ENCODE data around the gene ZNF260. TPM values are rescaled to one million over a fixed set of nuclear protein-coding genes. Genes with fewer than 3 reads are reported as not detected.
A peak's percentile ranks its signal among the peaks of the same experiment; 100 is the strongest.

ZNF260 gene
- total RNA-seq, 2 donors from 2014 or later, result 47.3 to 56.3 TPM

- H3K36me3 ChIP-seq (ENCODE audit: control insufficient read depth, insufficient read depth, low read length), result no peaks in the 10 kb centered on the region
- peaks cover 34% of the 10 kb centered on the region for H3K9me3 Mint-ChIP-seq
- DNase-seq, result peak; percentile 95
- H3K4me1 Mint-ChIP-seq, result peaks cover 2% of the 10 kb centered on the region
- H3K27ac ChIP-seq (ENCODE audit: low read depth, low read length), result peak overlapping the region; percentile 97
- no peaks in the 10 kb centered on the region for H3K27me3 Mint-ChIP-seq (ENCODE audit: insufficient read depth)
- WGBS, 2 experiments (ENCODE audit: insufficient coverage in 1 of 2, insufficient read length in 1 of 2), result 18 to 38% methylated on average over 10 to 15 of the region's 15 CpGs
- H3K9me3 ChIP-seq (ENCODE audit: control insufficient read depth, low read length), result peaks cover 21% of the 10 kb centered on the region
- H3K27ac Mint-ChIP-seq, result peak overlapping the region; percentile 100
- H3K4me3 ChIP-seq (ENCODE audit: low read length), result peak overlapping the region; percentile 87
- H3K36me3 Mint-ChIP-seq (ENCODE audit: low read depth), result peaks cover 18% of the 10 kb centered on the region
- H3K4me1 ChIP-seq (ENCODE audit: control insufficient read depth, insufficient read depth, low read length), result no peaks in the 10 kb centered on the region
- peak overlapping the region; percentile 97 for H3K9ac ChIP-seq (ENCODE audit: extremely low read depth, low read length, poor library complexity, severe bottlenecking)
- H3K27me3 ChIP-seq (ENCODE audit: control insufficient read depth, insufficient read depth, low read length, poor library complexity, severe bottlenecking), result no peaks in the 10 kb centered on the region
- no peak for TF ChIP-seq CTCF (conservative IDR thresholded peaks at IDR 0.05)
- peak overlapping the region; percentile 90 for H3K4me3 Mint-ChIP-seq
Observed at GRCh38 chr19:36489920-36490415, 38.1 kb downstream of the ZNF260 start.

- Histone ChIP-seq H3K36me3 (ENCODE audit: control insufficient read depth, insufficient read depth, low read length) (no peaks in the 10 kb centered on the region), H3K9ac (ENCODE audit: extremely low read depth, low read length, poor library complexity, severe bottlenecking) (peak within 1 kb of the TSS; percentile 97), H3K27ac (ENCODE audit: low read depth, low read length) (peak within 1 kb of the TSS; percentile 97), H3K9me3 (ENCODE audit: control insufficient read depth, low read length) (peaks cover 24% of the 10 kb centered on the region), H3K4me3 (ENCODE audit: low read length) (peak within 1 kb of the TSS; percentile 87), H3K27me3 (ENCODE audit: control insufficient read depth, insufficient read depth, low read length, poor library complexity, severe bottlenecking) (no peaks in the 10 kb centered on the region), H3K4me1 (ENCODE audit: control insufficient read depth, insufficient read depth, low read length) (no peaks in the 10 kb centered on the region)
- Mint-ChIP-seq H3K9me3 (peaks cover 31% of the 10 kb centered on the region), H3K36me3 (ENCODE audit: low read depth) (peaks cover 21% of the 10 kb centered on the region), H3K27ac (peak within 1 kb of the TSS; percentile 100), H3K4me1 (peaks cover 2% of the 10 kb centered on the region), H3K27me3 (ENCODE audit: insufficient read depth) (no peaks in the 10 kb centered on the region), H3K4me3 (peak within 1 kb of the TSS; percentile 90)
- DNase-seq, result peak; percentile 99
- peak; percentile 23 for TF ChIP-seq CTCF (conservative IDR thresholded peaks at IDR 0.05)
- WGBS, 2 experiments (ENCODE audit: insufficient coverage in 1 of 2, insufficient read length in 1 of 2), result 0% methylated on average over 14 to 53 of the region's 53 CpGs
Observed at GRCh38 chr19:36489118-36489919, 38.8 kb downstream of the ZNF260 start, which contains the start of gene ZNF566. ZNF566 (minus strand) TSS chr19:36489561; CDS start chr19:36476557, 13,004 bp downstream.

GRCh38 chr19:36488846-36489117, 39.3 kb downstream of the ZNF260 start:
- TF ChIP-seq CTCF (conservative IDR thresholded peaks at IDR 0.05), result no peak
- Histone ChIP-seq H3K27ac (ENCODE audit: low read depth, low read length) (no peak overlapping the region), H3K36me3 (ENCODE audit: control insufficient read depth, insufficient read depth, low read length) (no peaks in the 10 kb centered on the region), H3K27me3 (ENCODE audit: control insufficient read depth, insufficient read depth, low read length, poor library complexity, severe bottlenecking) (no peaks in the 10 kb centered on the region), H3K4me1 (ENCODE audit: control insufficient read depth, insufficient read depth, low read length) (no peaks in the 10 kb centered on the region), H3K4me3 (ENCODE audit: low read length) (peak overlapping the region; percentile 87), H3K9me3 (ENCODE audit: control insufficient read depth, low read length) (peaks cover 24% of the 10 kb centered on the region), H3K9ac (ENCODE audit: extremely low read depth, low read length, poor library complexity, severe bottlenecking) (peak overlapping the region; percentile 97)
- no peak for DNase-seq
- H3K27me3 Mint-ChIP-seq (ENCODE audit: insufficient read depth), result no peaks in the 10 kb centered on the region
- peak overlapping the region; percentile 100 for H3K27ac Mint-ChIP-seq
- peak overlapping the region; percentile 90 for H3K4me3 Mint-ChIP-seq
- WGBS, 2 experiments (ENCODE audit: insufficient coverage in 1 of 2, insufficient read length in 1 of 2), result 3 to 11% methylated on average over 3 to 11 of the region's 11 CpGs
- H3K36me3 Mint-ChIP-seq (ENCODE audit: low read depth), result peaks cover 24% of the 10 kb centered on the region
- peaks cover 31% of the 10 kb centered on the region for H3K9me3 Mint-ChIP-seq
- peaks cover 2% of the 10 kb centered on the region for H3K4me1 Mint-ChIP-seq

Data from endodermal cell (in vitro differentiated cells).